ENCODE measurements around the gene TNNC2. TPM values are rescaled to one million over a fixed set of nuclear protein-coding genes. Genes with fewer than 3 reads are reported as not detected.

The TNNC2 gene
- polyA plus RNA-seq, 3 donors = 0.71 to 1.2 (median 1.0) TPM

DNA sequence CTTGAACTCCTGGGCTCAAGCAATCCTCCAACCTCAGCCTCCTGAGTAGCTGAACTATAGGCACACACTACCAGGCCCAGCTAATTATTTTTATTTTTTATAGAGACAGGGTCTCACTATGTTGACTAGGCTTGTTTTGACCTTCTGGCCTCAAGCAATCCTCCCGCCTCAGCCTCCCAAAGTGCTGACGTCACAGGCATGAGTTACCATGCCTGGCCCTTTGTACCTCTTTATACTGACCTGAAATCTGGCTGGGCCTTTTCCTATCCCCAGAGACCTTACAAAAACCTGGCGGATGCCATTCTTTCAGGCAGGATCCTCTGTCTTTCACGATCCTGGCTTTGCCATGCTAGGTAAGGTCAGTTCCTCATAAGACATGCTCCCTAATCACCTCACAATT is 47.0 kb downstream of the TNNC2 start:
- 100% methylated on average over 2 of the region's 4 CpGs for WGBS (ENCODE audit: insufficient coverage)
- Histone ChIP-seq H3K27ac (ENCODE audit: low read depth in 1 of 2, low read length in 2 of 2) (no peak overlapping the region), H3K4me3 (replicated peaks in 1 of 3; ENCODE audit: low read depth in 2 of 3, low read length in 3 of 3) (no peak overlapping the region), H3K9ac (ENCODE audit: insufficient read depth, low read length, poor library complexity, severe bottlenecking) (no peak overlapping the region), H3K4me1 (ENCODE audit: control insufficient read depth in 1 of 2, insufficient read depth in 2 of 2, low read length in 2 of 2) (peaks cover 7 to 10% of the 10 kb centered on the region in 2 donors), H4K20me1 (ENCODE audit: insufficient read depth, low read length) (no peaks in the 10 kb centered on the region), H3K9me3 (replicated peaks in 1 of 2; ENCODE audit: control insufficient read depth in 1 of 2, insufficient read depth in 1 of 2, low read length in 2 of 2) (no peaks in the 10 kb centered on the region), H2AFZ (ENCODE audit: insufficient read depth, low read depth, low read length, poor library complexity, severe bottlenecking) (no peak overlapping the region), H3K27me3 (ENCODE audit: control insufficient read depth in 2 of 2, insufficient read depth in 2 of 2, low read length in 2 of 2) (no peaks in the 10 kb centered on the region), H3K79me2 (ENCODE audit: insufficient read depth, low read length) (no peaks in the 10 kb centered on the region), H3K36me3 (replicated peaks in 1 of 2; ENCODE audit: control insufficient read depth in 1 of 2, insufficient read depth in 2 of 2, low read length in 2 of 2) (no peaks in the 10 kb centered on the region), H3K4me2 (replicated peaks; ENCODE audit: extremely low read depth, low read length, poor library complexity, severe bottlenecking) (no peak overlapping the region)
- H3K4me3 Mint-ChIP-seq = no peak overlapping the region
- no peak for TF ChIP-seq CTCF (IDR thresholded peaks at IDR 0.05)
- H3K4me1 Mint-ChIP-seq = peaks cover 9% of the 10 kb centered on the region
- intact Hi-C loops (cut with micrococcal nuclease) = no loop called here
- no peak for DNase-seq
- no peaks in the 10 kb centered on the region for H3K9me3 Mint-ChIP-seq
- H3K27ac Mint-ChIP-seq = no peak overlapping the region
- H3K36me3 Mint-ChIP-seq = no peaks in the 10 kb centered on the region
- H3K27me3 Mint-ChIP-seq (ENCODE audit: low read depth in 3 of 3) = peaks cover 3 to 8% (median 6%) of the 10 kb centered on the region in 3 donors

- intact Hi-C loops (cut with micrococcal nuclease) = loop anchor here in 1 of 2 donors (10.0 kb wide), 1 partner anchor 334 kb away; no protein-coding TSS in a partner anchor
- peak overlapping the region in 1 of 7 donors; percentile 1 for H3K27ac Mint-ChIP-seq
- DNase-seq = no peak
These were observed 47.8 kb downstream of the TNNC2 start for GRCh38 chr20:45779011-45779915.

More at GRCh38 chr20:45779011-45779915, 47.8 kb downstream of the TNNC2 start:
- H3K4me1 Mint-ChIP-seq = peaks cover 2% of the 10 kb centered on the region
- no peaks in the 10 kb centered on the region for H3K36me3 Mint-ChIP-seq
- H3K27me3 ChIP-seq (ENCODE audit: control insufficient read depth in 2 of 2, insufficient read depth in 2 of 2, low read length in 2 of 2) = no peaks in the 10 kb centered on the region
- no peak overlapping the region for H3K4me2 ChIP-seq (replicated peaks; ENCODE audit: extremely low read depth, low read length, poor library complexity, severe bottlenecking)
- no peak overlapping the region for H3K9ac ChIP-seq (ENCODE audit: insufficient read depth, low read length, poor library complexity, severe bottlenecking)
- H3K9me3 ChIP-seq (replicated peaks in 1 of 2; ENCODE audit: control insufficient read depth in 1 of 2, insufficient read depth in 1 of 2, low read length in 2 of 2) = no peaks in the 10 kb centered on the region
- H3K4me3 ChIP-seq (replicated peaks in 1 of 3; ENCODE audit: low read depth in 2 of 3, low read length in 3 of 3) = no peak overlapping the region
- WGBS (ENCODE audit: insufficient coverage) = 80% methylated on average over 6 of the region's 8 CpGs
- H3K79me2 ChIP-seq (ENCODE audit: insufficient read depth, low read length) = no peaks in the 10 kb centered on the region
- H3K27me3 Mint-ChIP-seq (ENCODE audit: low read depth in 3 of 3) = peaks cover 6 to 8% (median 6%) of the 10 kb centered on the region in 3 donors
- peaks cover under 1 to 3% of the 10 kb centered on the region in 2 donors for H3K4me1 ChIP-seq (ENCODE audit: control insufficient read depth in 1 of 2, insufficient read depth in 2 of 2, low read length in 2 of 2)
- H4K20me1 ChIP-seq (ENCODE audit: insufficient read depth, low read length) = no peaks in the 10 kb centered on the region
- no peak overlapping the region for H3K27ac ChIP-seq (ENCODE audit: low read depth in 1 of 2, low read length in 2 of 2)
- H3K36me3 ChIP-seq (replicated peaks in 1 of 2; ENCODE audit: control insufficient read depth in 1 of 2, insufficient read depth in 2 of 2, low read length in 2 of 2) = no peaks in the 10 kb centered on the region
- no peak for TF ChIP-seq CTCF (IDR thresholded peaks at IDR 0.05)
- no peak overlapping the region for H3K4me3 Mint-ChIP-seq
- H3K9me3 Mint-ChIP-seq = no peaks in the 10 kb centered on the region
- H2AFZ ChIP-seq (ENCODE audit: insufficient read depth, low read depth, low read length, poor library complexity, severe bottlenecking) = no peak overlapping the region
